T-helper 1 cell treated with Interleukin-12 subunit alpha and Interleukin-12 subunit beta and Interleukin-4 antibody, amounts not matched to agents 30 μg/mL and 1 μg/mL, for 36 hours (primary cell): ENCODE measurements around the gene KIT.

Source experiments
- H3K27ac Mint-ChIP-seq: one replicate; pipeline ENCODE4 v1.8.0; 2021; ENCODE audit warnings: mild to moderate bottlenecking, mixed read lengths
- H3K27me3 Mint-ChIP-seq: one replicate; pipeline ENCODE4 v1.8.0; 2021; ENCODE audit warnings: low read depth, mixed read lengths
- H3K36me3 Mint-ChIP-seq: one replicate; pipeline ENCODE4 v1.8.0; 2021; ENCODE audit warnings: low read depth, mixed read lengths
- H3K4me1 Mint-ChIP-seq: one replicate; pipeline ENCODE4 v1.8.0; 2021; ENCODE audit warnings: low read depth, mixed read lengths
- H3K4me3 Mint-ChIP-seq: one replicate; pipeline ENCODE4 v1.8.0; 2021; ENCODE audit warnings: mild to moderate bottlenecking, moderate library complexity, mixed read lengths
- H3K9me3 Mint-ChIP-seq: one replicate; pipeline ENCODE4 v1.8.0; 2021; ENCODE audit warnings: mixed read lengths

KIT gene

DNA sequence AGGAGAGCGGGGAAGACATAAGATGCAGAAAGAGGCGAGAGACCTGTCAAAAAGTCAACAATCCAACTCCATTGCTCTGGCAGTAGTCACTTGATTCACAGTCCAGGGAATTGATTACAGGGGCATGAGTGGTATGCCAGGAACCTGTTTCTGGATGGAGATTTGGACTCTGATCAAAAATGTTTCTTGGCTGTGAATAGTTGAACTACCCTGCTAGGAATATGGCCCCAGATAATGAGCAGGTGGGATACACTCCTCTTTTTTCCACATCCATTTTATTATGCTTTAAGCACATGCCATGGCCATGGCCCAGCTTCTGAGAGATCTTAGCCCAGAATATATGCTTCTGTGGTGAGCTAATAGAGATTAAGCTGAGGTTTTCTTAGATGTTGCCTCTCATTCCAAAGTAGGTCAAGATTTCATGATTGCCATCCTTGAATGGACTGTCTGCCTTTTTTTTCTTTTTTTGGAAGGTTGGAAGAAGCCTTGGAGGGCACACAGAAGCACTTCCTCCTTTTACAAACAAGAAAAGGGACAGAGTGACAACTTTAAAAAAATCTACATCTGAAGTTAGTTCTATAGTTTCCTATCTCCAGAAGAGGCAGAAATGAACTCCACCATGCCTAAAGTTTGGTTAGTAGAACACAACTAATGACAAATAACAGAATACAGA lies 121.9 kb downstream of the KIT start:
- no peak overlapping the region for H3K4me3 Mint-ChIP-seq
- no peaks in the 10 kb centered on the region for H3K4me1 Mint-ChIP-seq
- H3K27me3 Mint-ChIP-seq: no peaks in the 10 kb centered on the region
- H3K27ac Mint-ChIP-seq: no peak overlapping the region
- no peaks in the 10 kb centered on the region for H3K36me3 Mint-ChIP-seq
- no peaks in the 10 kb centered on the region for H3K9me3 Mint-ChIP-seq

DNA sequence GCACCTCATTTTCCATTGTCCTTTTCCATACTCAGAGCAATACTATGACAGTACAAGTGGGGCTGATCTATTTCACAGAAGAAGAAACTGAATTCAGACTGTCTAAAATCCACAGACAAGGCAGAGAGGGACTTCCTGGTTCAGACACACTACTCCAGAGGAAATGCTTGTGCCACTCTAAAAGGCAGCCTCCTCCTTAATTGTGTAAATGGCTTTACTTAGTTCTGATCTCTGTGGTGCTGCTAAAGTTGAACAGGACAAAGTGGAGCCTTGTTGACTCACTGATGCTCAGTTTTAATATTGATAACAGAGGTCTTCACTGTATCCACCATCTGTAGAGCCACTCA lies 122.4 kb downstream of the KIT start:
- no peaks in the 10 kb centered on the region for H3K9me3 Mint-ChIP-seq
- H3K27ac Mint-ChIP-seq: no peak overlapping the region
- no peaks in the 10 kb centered on the region for H3K4me1 Mint-ChIP-seq
- H3K27me3 Mint-ChIP-seq: no peaks in the 10 kb centered on the region
- H3K36me3 Mint-ChIP-seq: no peaks in the 10 kb centered on the region
- no peak overlapping the region for H3K4me3 Mint-ChIP-seq

DNA sequence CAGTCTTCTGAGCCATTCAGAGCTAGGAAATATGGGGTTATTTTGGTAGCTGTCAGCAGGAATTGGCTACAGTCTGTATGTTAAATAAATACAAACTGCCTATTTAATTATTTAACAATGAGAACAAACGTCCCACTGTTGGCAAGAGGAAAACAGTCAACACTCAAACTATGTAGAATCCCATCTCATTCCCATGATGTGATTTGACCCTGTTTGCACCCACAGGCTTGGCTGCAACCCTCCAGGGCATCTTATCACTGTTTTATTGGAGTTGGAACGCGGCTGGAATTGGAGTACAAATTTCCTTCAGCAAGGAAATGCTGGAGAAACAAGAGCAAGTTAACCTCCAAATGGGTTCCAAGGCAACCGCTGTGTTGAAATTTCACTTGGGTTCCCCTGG lies 124.0 kb downstream of the KIT start:
- Mint-ChIP-seq H3K27me3 (no peaks in the 10 kb centered on the region), H3K4me3 (no peak overlapping the region), H3K9me3 (no peaks in the 10 kb centered on the region), H3K27ac (no peak overlapping the region), H3K4me1 (no peaks in the 10 kb centered on the region), H3K36me3 (no peaks in the 10 kb centered on the region)

DNA sequence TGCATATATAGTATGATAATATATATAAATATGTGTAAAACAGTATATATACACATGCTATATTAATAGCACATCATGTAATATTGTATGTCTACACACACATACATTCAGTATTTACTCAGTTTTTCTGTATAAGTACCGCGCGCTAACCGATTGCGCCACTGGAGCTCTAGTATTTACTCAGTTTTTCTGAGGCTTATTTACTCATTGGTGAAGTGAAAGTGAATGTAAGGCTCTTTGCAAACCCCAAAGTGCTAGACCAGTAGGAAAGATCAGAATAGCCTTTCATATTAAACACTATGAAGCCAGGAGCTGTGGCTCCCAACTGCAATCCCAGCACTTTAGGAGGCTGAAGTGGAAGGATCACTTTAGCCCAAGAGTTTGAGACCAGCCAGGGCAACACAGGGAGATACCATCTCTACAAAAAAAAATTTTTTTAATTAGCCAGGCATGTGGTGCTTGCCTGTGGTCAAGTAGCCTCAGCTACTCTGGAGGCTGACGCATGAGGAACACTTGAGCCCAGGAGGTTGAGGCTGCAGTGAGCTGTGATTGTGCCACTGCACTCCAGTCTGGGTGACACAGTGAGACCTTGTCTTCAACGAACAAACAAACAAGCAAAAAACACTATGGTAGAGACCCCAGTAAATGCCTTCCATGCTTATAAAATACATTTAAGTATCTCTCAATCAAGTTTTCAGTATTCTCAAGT lies 125.8 kb downstream of the KIT start:
- H3K9me3 Mint-ChIP-seq: no peaks in the 10 kb centered on the region
- no peak overlapping the region for H3K27ac Mint-ChIP-seq
- H3K4me3 Mint-ChIP-seq: no peak overlapping the region

DNA sequence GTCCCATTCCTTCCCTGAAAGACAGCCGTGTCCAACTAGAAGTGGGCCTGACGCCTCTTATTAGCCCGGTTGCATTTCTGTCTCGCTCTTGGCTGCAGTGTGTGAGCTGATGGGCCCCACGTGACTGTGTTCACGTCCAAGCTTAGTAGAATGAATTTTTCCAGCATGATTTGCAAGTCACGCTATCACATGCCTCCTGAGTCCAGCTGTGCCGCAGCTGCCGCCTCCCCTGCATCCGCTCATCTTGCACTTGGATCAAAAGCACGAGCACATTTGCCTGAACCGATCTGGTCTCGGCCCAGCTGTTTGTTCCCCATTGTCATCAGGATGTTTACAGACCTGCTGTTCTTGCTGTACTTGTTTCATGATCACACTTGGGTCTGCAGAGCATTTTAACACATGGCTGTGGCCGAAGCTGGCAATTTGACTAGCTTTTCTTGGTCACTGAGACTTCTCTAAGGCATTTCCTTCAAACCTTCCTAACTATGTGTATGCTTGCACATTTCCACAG lies 126.5 kb downstream of the KIT start:
- H3K4me1 Mint-ChIP-seq: no peaks in the 10 kb centered on the region
- no peak overlapping the region for H3K4me3 Mint-ChIP-seq
- no peaks in the 10 kb centered on the region for H3K27me3 Mint-ChIP-seq
- H3K36me3 Mint-ChIP-seq: no peaks in the 10 kb centered on the region
- no peaks in the 10 kb centered on the region for H3K9me3 Mint-ChIP-seq
- H3K27ac Mint-ChIP-seq: no peak overlapping the region

More for the DNA sequence above, 125.8 kb downstream of the KIT start:
- Mint-ChIP-seq H3K4me1 (no peaks in the 10 kb centered on the region), H3K27me3 (no peaks in the 10 kb centered on the region), H3K36me3 (no peaks in the 10 kb centered on the region)
